OCI-LY7 (cell line): ENCODE measurements around the gene ELSPBP1. TPM values are rescaled to one million over a fixed set of nuclear protein-coding genes. Genes with fewer than 3 reads are reported as not detected.

ENCODE experiments used
- BruUV-seq: library from RNA; stranded (reverse); fragments of 400-500 nt; replicated peaks from 2 replicates; lab custom pipeline; 2021; lab: Mats Ljungman, UMichigan
- CTCF ChIA-PET: fragments of 300-600 bp; sonication (Branson Sonifier 250); formaldehyde crosslinking; loops from one replicate; lab custom pipeline; 2022; ENCODE audit warnings: antibody characterized with exemption; ENCODE audit not compliant: unreplicated experiment; lab: Charles Lee
- POLR2A ChIA-PET: fragments of 300-600 bp; sonication (Branson Sonifier 250); formaldehyde crosslinking; loops from one replicate; lab custom pipeline; 2022; ENCODE audit warnings: antibody characterized with exemption; lab: Charles Lee
- DNase-seq: peaks from one replicate; pipeline ENCODE4 v3.0.0-alpha.2; 2015; ENCODE audit warnings: low spot score
- H2AFZ ChIP-seq: fragments of 200-600 bp; sonication (generic), shearing (Covaris generic); 2 replicates; pipeline ENCODE4 v1.6.1; 2014; ENCODE audit warnings: mild to moderate bottlenecking, antibody characterized with exemption, low read length, moderate library complexity
- H3K27ac ChIP-seq: fragments of 200-600 bp; sonication (generic); 2 replicates; pipeline ENCODE4 v1.5.1; 2014; ENCODE audit warnings: mixed run types, low read depth, mild to moderate bottlenecking, moderate library complexity, low read length, inconsistent platforms; ENCODE audit not compliant: poor library complexity, severe bottlenecking
- H3K36me3 ChIP-seq: fragments of 200-600 bp; sonication (generic); 2 replicates; pipeline ENCODE4 v1.6.1; 2014; ENCODE audit warnings: mild to moderate bottlenecking, antibody characterized with exemption, low read length, moderate library complexity, mixed read lengths; ENCODE audit not compliant: insufficient read depth
- H3K4me1 ChIP-seq: fragments of 200-600 bp; sonication (generic); 2 replicates; pipeline ENCODE4 v1.5.1; 2014; ENCODE audit warnings: mild to moderate bottlenecking, low read length; ENCODE audit not compliant: insufficient read depth, poor library complexity, severe bottlenecking
- H3K4me2 ChIP-seq: fragments of 200-600 bp; sonication (generic); 2 replicates; pipeline ENCODE4 v1.6.1; 2014; ENCODE audit warnings: mild to moderate bottlenecking, low read length
- H3K4me3 ChIP-seq: fragments of 200-600 bp; sonication (generic); 2 replicates; pipeline ENCODE4 v1.5.1; 2014; ENCODE audit warnings: mild to moderate bottlenecking, low read depth, low read length; ENCODE audit not compliant: poor library complexity, severe bottlenecking
- H3K79me2 ChIP-seq: fragments of 200-600 bp; sonication (generic); 2 replicates; pipeline ENCODE4 v1.6.1; 2016; ENCODE audit warnings: low read depth, mild to moderate bottlenecking, low read length, moderate library complexity, mixed read lengths; ENCODE audit not compliant: insufficient read depth
- H3K9me2 ChIP-seq: fragments of 200-600 bp; sonication (generic); 2 replicates; pipeline ENCODE4 v1.6.1; 2016; ENCODE audit warnings: mild to moderate bottlenecking, low read length, mixed read lengths; ENCODE audit not compliant: insufficient read depth
- H3K9me3 ChIP-seq: fragments of 200-600 bp; sonication (generic); 2 replicates; pipeline ENCODE4 v1.6.1; 2014; ENCODE audit warnings: mild to moderate bottlenecking, mixed run types, low read length, mixed read lengths
- H4K20me1 ChIP-seq: fragments of 200-600 bp; sonication (generic); 2 replicates; pipeline ENCODE4 v1.6.1; 2014; ENCODE audit warnings: mild to moderate bottlenecking, antibody characterized with exemption, low read length, moderate library complexity, mixed read lengths; ENCODE audit not compliant: insufficient read depth
- CTCF ChIP-seq: fragments of 200-600 bp; sonication (generic); conservative IDR thresholded peaks from 2 replicates; pipeline ENCODE4 v1.5.1; 2014; ENCODE audit warnings: mild to moderate bottlenecking, antibody characterized with exemption, low read length, moderate library complexity, mixed read lengths
- EZH2phosphoT487 ChIP-seq: fragments of 200-600 bp; sonication (generic); IDR thresholded peaks from 2 replicates; pipeline ENCODE4 v1.6.1; 2018; ENCODE audit warnings: low read depth, borderline replicate concordance, mild to moderate bottlenecking, mixed run types, antibody characterized with exemption, low read length, moderate library complexity, mixed read lengths
- intact Hi-C: fragments of 100-400 bp; cut with micrococcal nuclease; formaldehyde crosslinking; loops from one replicate; pipeline ENCODE4 v1.10.0; 2022; ENCODE audit not compliant: unreplicated experiment
- total RNA-seq, 2 experiments: library from RNA; depleted of rRNA in 1 of 2; stranded (reverse); fragments of >200 nt in 1 of 2; shearing (Covaris generic) in 1 of 2; gene quantifications; 2 replicates each; pipeline ENCODE4 v1.2.3, GENCODE V29; 2014 to 2022

Gene ELSPBP1
- total RNA-seq, 2 experiments from 2014 or later, result not detected

DNA sequence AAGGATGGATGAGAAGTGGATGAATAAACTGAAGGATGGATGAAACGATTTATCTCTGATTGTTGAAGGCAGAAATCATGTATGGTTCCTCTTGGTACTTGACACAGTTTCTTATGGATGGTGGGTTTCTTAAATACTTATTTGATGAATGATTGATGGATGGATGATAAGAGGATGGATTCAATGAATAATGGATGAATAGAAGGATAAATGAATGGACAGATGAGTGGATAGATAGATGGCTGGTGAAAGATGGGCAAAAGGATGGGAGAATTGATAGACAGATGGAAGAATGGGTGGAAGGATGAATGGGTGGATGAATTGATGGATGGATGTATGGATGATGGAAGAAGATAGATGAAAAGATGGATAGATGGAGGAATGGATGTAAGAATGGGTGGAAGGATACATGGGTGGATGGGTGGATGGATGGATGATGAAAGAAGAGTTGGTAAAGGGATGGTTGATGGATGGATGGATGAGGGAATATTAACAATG is 1.8 kb downstream of the ELSPBP1 start:
- Histone ChIP-seq H3K9me2 (no peaks in the 10 kb centered on the region), H4K20me1 (no peaks in the 10 kb centered on the region), H3K4me3 (no peak overlapping the region), H3K9me3 (no peaks in the 10 kb centered on the region), H3K4me2 (no peak overlapping the region), H3K79me2 (no peaks in the 10 kb centered on the region), H2AFZ (no peak overlapping the region), H3K4me1 (no peaks in the 10 kb centered on the region), H3K27ac (no peak overlapping the region), H3K36me3 (no peaks in the 10 kb centered on the region)
- BruUV-seq, result no TSS peak
- ChIA-PET CTCF (no interaction called here), POLR2A (no interaction called here)
- DNase-seq, result no peak
- TF ChIP-seq CTCF, result no peak
- no peak for TF ChIP-seq EZH2phosphoT487
- intact Hi-C loops, result no loop called here

- intact Hi-C loops, result no loop called here
- BruUV-seq, result no TSS peak
- H3K4me2 ChIP-seq, result no peak overlapping the region
- H3K36me3 ChIP-seq, result no peaks in the 10 kb centered on the region
- CTCF ChIA-PET, result no interaction called here
- no peaks in the 10 kb centered on the region for H4K20me1 ChIP-seq
- H3K9me2 ChIP-seq, result no peaks in the 10 kb centered on the region
- no peak for DNase-seq
- H3K4me3 ChIP-seq, result no peak overlapping the region
- POLR2A ChIA-PET, result no interaction called here
- TF ChIP-seq EZH2phosphoT487 (no peak), CTCF (no peak)
- H3K79me2 ChIP-seq, result no peaks in the 10 kb centered on the region
- H2AFZ ChIP-seq, result no peak overlapping the region
- no peak overlapping the region for H3K27ac ChIP-seq
- H3K9me3 ChIP-seq, result no peaks in the 10 kb centered on the region
- H3K4me1 ChIP-seq, result no peaks in the 10 kb centered on the region
These were observed 4.4 kb downstream of the ELSPBP1 start for GRCh38 chr19:47998800-47999199.

GRCh38 chr19:48000846-48001245 is 6.4 kb downstream of the ELSPBP1 start:
- H3K9me2 ChIP-seq, result no peaks in the 10 kb centered on the region
- CTCF ChIA-PET, result no interaction called here
- no peaks in the 10 kb centered on the region for H3K79me2 ChIP-seq
- no peak overlapping the region for H3K27ac ChIP-seq
- H3K4me1 ChIP-seq, result no peaks in the 10 kb centered on the region
- no peak overlapping the region for H3K4me3 ChIP-seq
- no peak overlapping the region for H3K4me2 ChIP-seq
- BruUV-seq, result no TSS peak
- no peaks in the 10 kb centered on the region for H3K36me3 ChIP-seq
- POLR2A ChIA-PET, result no interaction called here
- H3K9me3 ChIP-seq, result no peaks in the 10 kb centered on the region
- intact Hi-C loops, result no loop called here
- no peaks in the 10 kb centered on the region for H4K20me1 ChIP-seq
- TF ChIP-seq EZH2phosphoT487, result no peak
- TF ChIP-seq CTCF, result no peak
- no peak overlapping the region for H2AFZ ChIP-seq
- DNase-seq, result no peak
